HepG2 (cell line): ENCODE measurements around the gene CYB5R3. TPM values are rescaled to one million over a fixed set of nuclear protein-coding genes. Genes with fewer than 3 reads are reported as not detected.

Experiments
- ASH2L ChIP-seq: fragments of 300-600, 200-600 bp; sonication (generic); IDR thresholded peaks from 2 replicates; pipeline ENCODE4 v1.7.0; 2017; ENCODE audit warnings: low read depth, mild to moderate bottlenecking, moderate library complexity, mixed read lengths, low read length; ENCODE audit not compliant: insufficient read length
- NFIC ChIP-seq: IDR thresholded peaks from 2 replicates; pipeline ENCODE4 v1.6.1; 2012; ENCODE audit warnings: mild to moderate bottlenecking, low read length, inconsistent platforms
- SRSF1 ChIP-seq: fragments of 200-400 bp; formaldehyde crosslinking; optimal IDR thresholded peaks from 2 replicates; pipeline ENCODE3; 2017; ENCODE audit warnings: mild to moderate bottlenecking, low read depth, low read length, moderate library complexity
- ZHX2 ChIP-seq, 2 experiments: sonication (generic) in 1 of 2; formaldehyde crosslinking in 1 of 2; IDR thresholded peaks; 2 replicates each; pipeline versions ENCODE4 v1.6.1 to v1.9.0; 2014 to 2022; ENCODE audit warnings: antibody characterized with exemption in 1 of 2, borderline replicate concordance in 1 of 2, inconsistent platforms in 1 of 2, low read depth in 1 of 2, missing genetic modification reagents in 1 of 2
- ZNF230 ChIP-seq: sonication (generic); formaldehyde crosslinking; IDR thresholded peaks from 2 replicates; pipeline ENCODE4 v1.4.0; 2020; ENCODE audit warnings: mild to moderate bottlenecking, missing genetic modification reagents
- ZNF557 ChIP-seq: sonication (generic); formaldehyde crosslinking; IDR thresholded peaks from 2 replicates; pipeline ENCODE4 v1.4.0; 2020; ENCODE audit warnings: missing genetic modification reagents
- ZNF687 ChIP-seq: sonication (generic); formaldehyde crosslinking; IDR thresholded peaks from 2 replicates; pipeline ENCODE4 v1.5.1; 2020; ENCODE audit warnings: mild to moderate bottlenecking, missing genetic modification reagents, moderate library complexity
- polyA plus RNA-seq, 8 experiments: library from polyadenylated mRNA; depleted of rRNA in 3 of 8; stranded (reverse) in 7 of 8; unstranded in 1 of 8; fragments of >200 nt; fragmentation: Illumina TruSeq in 4 of 8; extraction: Trizol in 4 of 8; gene quantifications; 2 replicates each; pipeline versions ENCODE4 v1.2.1 to v1.2.3, GENCODE V29; 2011 to 2016; ENCODE audit warnings: low read depth in 4 of 8, missing spikeins in 1 of 8, mixed read lengths in 1 of 8; ENCODE audit not compliant: insufficient read depth in 1 of 8
- total RNA-seq, 5 experiments: library from RNA; depleted of rRNA; stranded (reverse); fragments of >200 nt; fragmentation: Illumina TruSeq; extraction: Trizol; gene quantifications; 2 replicates each; pipeline ENCODE4 v1.2.3, GENCODE V29; 2016; ENCODE audit warnings: low read depth in 1 of 5
- TF ChIP-seq, protein P1 (sequence below): sonication (generic); formaldehyde crosslinking; IDR thresholded peaks from 2 replicates; pipeline ENCODE4 v1.4.0; 2020; ENCODE audit warnings: missing genetic modification reagents
- TF ChIP-seq, protein P2 (sequence below): IDR thresholded peaks from 2 replicates; pipeline ENCODE4 v1.6.1; 2018; ENCODE audit warnings: missing genetic modification reagents, mild to moderate bottlenecking, missing compliant biosample characterization
- TF ChIP-seq, protein P3 (sequence below): IDR thresholded peaks from 2 replicates; pipeline ENCODE4 v1.6.1; 2016; ENCODE audit warnings: low read depth

CYB5R3 gene
- total and polyA plus RNA-seq, 2 of the 13 experiments (the other 11 are each of a cell fraction or from before 2014, with no cell fraction given) = 32.4 to 305 TPM

DNA sequence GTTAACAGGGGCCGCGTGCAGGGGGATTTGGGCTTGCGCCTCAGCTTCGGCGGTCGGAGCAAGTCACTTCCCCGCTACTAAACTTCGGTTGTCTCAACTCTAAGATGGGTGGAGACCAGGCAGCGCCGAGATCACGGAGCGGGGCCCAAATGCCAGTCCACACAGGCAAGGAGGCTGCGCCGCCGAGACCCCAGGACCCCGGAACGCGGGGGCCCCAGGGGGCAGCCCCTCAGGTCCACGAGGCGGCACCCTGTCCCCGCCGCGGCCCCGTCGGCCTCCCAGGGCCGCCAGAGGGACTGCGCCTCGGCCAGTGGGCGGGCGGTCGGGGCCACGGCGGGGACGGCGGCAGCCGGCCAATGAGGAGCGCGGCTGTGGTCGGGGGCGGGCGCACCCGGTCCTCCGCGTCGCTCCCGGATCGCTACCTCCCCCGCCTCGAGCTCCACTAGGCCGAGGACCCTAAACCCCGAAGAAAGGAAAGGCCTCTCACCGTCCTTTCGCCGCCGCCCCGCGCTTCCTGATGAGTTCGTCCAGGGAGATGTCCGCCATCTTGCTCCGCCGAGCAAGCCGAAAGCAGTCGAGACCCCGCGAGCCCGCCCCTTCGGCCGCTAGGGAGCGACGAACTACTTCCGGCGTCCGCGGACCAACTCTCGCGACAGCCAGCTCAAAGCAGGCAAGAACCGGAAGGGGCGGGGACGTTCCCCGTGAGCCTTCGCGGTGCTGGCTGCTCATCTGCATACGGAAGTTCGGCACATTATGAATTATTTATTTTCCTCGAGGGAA lies 34.7 kb downstream of the CYB5R3 start, which contains the start of gene POLDIP3 (continued):
- TF ChIP-seq ZNF687 (CRISPR knock-in tag) (peak; percentile 74), ZHX2 (IDR thresholded peaks at IDR 0.05; ENCODE audit: low read depth) (peak; percentile 66; the same call in 1 of the 2 replicates), ZHX2 (CRISPR knock-in tag; IDR thresholded peaks at IDR 0.05; ENCODE audit: borderline replicate concordance) (no peak), ZNF557 (CRISPR knock-in tag) (no peak), SRSF1 (peak; percentile 71), ASH2L (peak; percentile 80), ZNF230 (CRISPR knock-in tag) (no peak), NFIC (no peak)
- TF ChIP-seq, protein P1, sequence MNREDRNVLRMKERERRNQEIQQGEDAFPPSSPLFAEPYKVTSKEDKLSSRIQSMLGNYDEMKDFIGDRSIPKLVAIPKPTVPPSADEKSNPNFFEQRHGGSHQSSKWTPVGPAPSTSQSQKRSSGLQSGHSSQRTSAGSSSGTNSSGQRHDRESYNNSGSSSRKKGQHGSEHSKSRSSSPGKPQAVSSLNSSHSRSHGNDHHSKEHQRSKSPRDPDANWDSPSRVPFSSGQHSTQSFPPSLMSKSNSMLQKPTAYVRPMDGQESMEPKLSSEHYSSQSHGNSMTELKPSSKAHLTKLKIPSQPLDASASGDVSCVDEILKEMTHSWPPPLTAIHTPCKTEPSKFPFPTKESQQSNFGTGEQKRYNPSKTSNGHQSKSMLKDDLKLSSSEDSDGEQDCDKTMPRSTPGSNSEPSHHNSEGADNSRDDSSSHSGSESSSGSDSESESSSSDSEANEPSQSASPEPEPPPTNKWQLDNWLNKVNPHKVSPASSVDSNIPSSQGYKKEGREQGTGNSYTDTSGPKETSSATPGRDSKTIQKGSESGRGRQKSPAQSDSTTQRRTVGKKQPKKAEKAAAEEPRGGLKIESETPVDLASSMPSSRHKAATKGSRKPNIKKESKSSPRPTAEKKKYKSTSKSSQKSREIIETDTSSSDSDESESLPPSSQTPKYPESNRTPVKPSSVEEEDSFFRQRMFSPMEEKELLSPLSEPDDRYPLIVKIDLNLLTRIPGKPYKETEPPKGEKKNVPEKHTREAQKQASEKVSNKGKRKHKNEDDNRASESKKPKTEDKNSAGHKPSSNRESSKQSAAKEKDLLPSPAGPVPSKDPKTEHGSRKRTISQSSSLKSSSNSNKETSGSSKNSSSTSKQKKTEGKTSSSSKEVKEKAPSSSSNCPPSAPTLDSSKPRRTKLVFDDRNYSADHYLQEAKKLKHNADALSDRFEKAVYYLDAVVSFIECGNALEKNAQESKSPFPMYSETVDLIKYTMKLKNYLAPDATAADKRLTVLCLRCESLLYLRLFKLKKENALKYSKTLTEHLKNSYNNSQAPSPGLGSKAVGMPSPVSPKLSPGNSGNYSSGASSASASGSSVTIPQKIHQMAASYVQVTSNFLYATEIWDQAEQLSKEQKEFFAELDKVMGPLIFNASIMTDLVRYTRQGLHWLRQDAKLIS = no peak
- TF ChIP-seq, protein P2, sequence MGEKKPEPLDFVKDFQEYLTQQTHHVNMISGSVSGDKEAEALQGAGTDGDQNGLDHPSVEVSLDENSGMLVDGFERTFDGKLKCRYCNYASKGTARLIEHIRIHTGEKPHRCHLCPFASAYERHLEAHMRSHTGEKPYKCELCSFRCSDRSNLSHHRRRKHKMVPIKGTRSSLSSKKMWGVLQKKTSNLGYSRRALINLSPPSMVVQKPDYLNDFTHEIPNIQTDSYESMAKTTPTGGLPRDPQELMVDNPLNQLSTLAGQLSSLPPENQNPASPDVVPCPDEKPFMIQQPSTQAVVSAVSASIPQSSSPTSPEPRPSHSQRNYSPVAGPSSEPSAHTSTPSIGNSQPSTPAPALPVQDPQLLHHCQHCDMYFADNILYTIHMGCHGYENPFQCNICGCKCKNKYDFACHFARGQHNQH = 0 out of 2 replicates have a peak, but pooled peaks have one; percentile 59
- TF ChIP-seq, protein P3, sequence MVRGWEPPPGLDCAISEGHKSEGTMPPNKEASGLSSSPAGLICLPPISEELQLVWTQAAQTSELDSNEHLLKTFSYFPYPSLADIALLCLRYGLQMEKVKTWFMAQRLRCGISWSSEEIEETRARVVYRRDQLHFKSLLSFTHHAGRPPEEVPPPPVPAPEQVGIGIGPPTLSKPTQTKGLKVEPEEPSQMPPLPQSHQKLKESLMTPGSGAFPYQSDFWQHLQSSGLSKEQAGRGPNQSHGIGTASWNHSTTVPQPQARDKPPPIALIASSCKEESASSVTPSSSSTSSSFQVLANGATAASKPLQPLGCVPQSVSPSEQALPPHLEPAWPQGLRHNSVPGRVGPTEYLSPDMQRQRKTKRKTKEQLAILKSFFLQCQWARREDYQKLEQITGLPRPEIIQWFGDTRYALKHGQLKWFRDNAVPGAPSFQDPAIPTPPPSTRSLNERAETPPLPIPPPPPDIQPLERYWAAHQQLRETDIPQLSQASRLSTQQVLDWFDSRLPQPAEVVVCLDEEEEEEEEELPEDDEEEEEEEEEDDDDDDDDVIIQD = no peak
